ENCODE measurements around the gene STX1A. TPM values are rescaled to one million over a fixed set of nuclear protein-coding genes. Genes with fewer than 3 reads are reported as not detected.

The STX1A gene
- polyA plus RNA-seq (2012; ENCODE audit: missing spikeins) = 2.4 TPM

- FAIRE-seq = peak; percentile 30
- TF ChIP-seq POLR2AphosphoS5 (IDR thresholded peaks at IDR 0.05; ENCODE audit: low read depth, low read length) = no peak
- TF ChIP-seq POLR2A (IDR thresholded peaks at IDR 0.05; ENCODE audit: low read depth, low read length) = peak; percentile 24; the same call in 1 of the 2 replicates
- no peak for TF ChIP-seq TAF1 (IDR thresholded peaks at IDR 0.05; ENCODE audit: borderline replicate concordance, low read depth, low read length)
- DNase-seq (ENCODE audit: insufficient read length) = peak; percentile 89
Measured at GRCh38 chr7:73718905-73719805, at the start of gene STX1A. STX1A (minus strand) TSS chr7:73719669; CDS start chr7:73719631, 38 bp downstream.

- DNase-seq (ENCODE audit: insufficient read length) = no peak
- no peak for FAIRE-seq
- TF ChIP-seq POLR2A (IDR thresholded peaks at IDR 0.05; ENCODE audit: low read depth, low read length) (no peak), POLR2AphosphoS5 (IDR thresholded peaks at IDR 0.05; ENCODE audit: low read depth, low read length) (no peak), TAF1 (IDR thresholded peaks at IDR 0.05; ENCODE audit: borderline replicate concordance, low read depth, low read length) (no peak)
Measured at GRCh38 chr7:73768641-73769480, 49.4 kb upstream of the STX1A start.

GRCh38 chr7:73766556-73767229 lies 47.2 kb upstream of the STX1A start:
- DNase-seq (ENCODE audit: insufficient read length) = no peak
- TF ChIP-seq POLR2A (IDR thresholded peaks at IDR 0.05; ENCODE audit: low read depth, low read length) = no peak
- TF ChIP-seq POLR2AphosphoS5 (IDR thresholded peaks at IDR 0.05; ENCODE audit: low read depth, low read length) = no peak
- FAIRE-seq = no peak

GRCh38 chr7:73762659-73762999 lies 43.2 kb upstream of the STX1A start:
- FAIRE-seq (no peak), DNase-seq (ENCODE audit: insufficient read length) (no peak)
- no peak for TF ChIP-seq TAF1 (IDR thresholded peaks at IDR 0.05; ENCODE audit: borderline replicate concordance, low read depth, low read length)
- TF ChIP-seq POLR2AphosphoS5 (IDR thresholded peaks at IDR 0.05; ENCODE audit: low read depth, low read length) = no peak
- TF ChIP-seq POLR2A (IDR thresholded peaks at IDR 0.05; ENCODE audit: low read depth, low read length) = no peak

- DNase-seq (ENCODE audit: insufficient read length) = no peak
- TF ChIP-seq POLR2AphosphoS5 (IDR thresholded peaks at IDR 0.05; ENCODE audit: low read depth, low read length) (no peak), TAF1 (IDR thresholded peaks at IDR 0.05; ENCODE audit: borderline replicate concordance, low read depth, low read length) (no peak), POLR2A (IDR thresholded peaks at IDR 0.05; ENCODE audit: low read depth, low read length) (no peak)
- FAIRE-seq = no peak
Measured at GRCh38 chr7:73761854-73762658, 42.6 kb upstream of the STX1A start.

- DNase-seq (ENCODE audit: insufficient read length) (no peak), FAIRE-seq (no peak)
- TF ChIP-seq TAF1 (IDR thresholded peaks at IDR 0.05; ENCODE audit: borderline replicate concordance, low read depth, low read length) = no peak
- no peak for TF ChIP-seq POLR2A (IDR thresholded peaks at IDR 0.05; ENCODE audit: low read depth, low read length)
- no peak for TF ChIP-seq POLR2AphosphoS5 (IDR thresholded peaks at IDR 0.05; ENCODE audit: low read depth, low read length)
Measured at GRCh38 chr7:73758581-73759138, 39.2 kb upstream of the STX1A start.

GRCh38 chr7:73749931-73750776 lies 30.7 kb upstream of the STX1A start:
- TF ChIP-seq TAF1 (IDR thresholded peaks at IDR 0.05; ENCODE audit: borderline replicate concordance, low read depth, low read length) (no peak), POLR2AphosphoS5 (IDR thresholded peaks at IDR 0.05; ENCODE audit: low read depth, low read length) (no peak), POLR2A (IDR thresholded peaks at IDR 0.05; ENCODE audit: low read depth, low read length) (no peak)
- DNase-seq (ENCODE audit: insufficient read length) (no peak), FAIRE-seq (no peak)

- FAIRE-seq = no peak
- TF ChIP-seq POLR2AphosphoS5 (IDR thresholded peaks at IDR 0.05; ENCODE audit: low read depth, low read length) (no peak), POLR2A (IDR thresholded peaks at IDR 0.05; ENCODE audit: low read depth, low read length) (no peak), TAF1 (IDR thresholded peaks at IDR 0.05; ENCODE audit: borderline replicate concordance, low read depth, low read length) (no peak)
- no peak for DNase-seq (ENCODE audit: insufficient read length)
Measured at GRCh38 chr7:73746378-73746777, 26.9 kb upstream of the STX1A start.

- no peak for FAIRE-seq
- DNase-seq (ENCODE audit: insufficient read length) = no peak
- no peak for TF ChIP-seq POLR2A (IDR thresholded peaks at IDR 0.05; ENCODE audit: low read depth, low read length)
- TF ChIP-seq TAF1 (IDR thresholded peaks at IDR 0.05; ENCODE audit: borderline replicate concordance, low read depth, low read length) = no peak
- no peak for TF ChIP-seq POLR2AphosphoS5 (IDR thresholded peaks at IDR 0.05; ENCODE audit: low read depth, low read length)
Measured at GRCh38 chr7:73742753-73743641, 23.5 kb upstream of the STX1A start.
